ENCODE results near the gene VEPH1.
"Not testable (repeated sequence)": the region's sequence is repeated elsewhere in the genome, so short reads cannot be mapped to it uniquely, and the experiment has no call there.

Gene VEPH1

DNA sequence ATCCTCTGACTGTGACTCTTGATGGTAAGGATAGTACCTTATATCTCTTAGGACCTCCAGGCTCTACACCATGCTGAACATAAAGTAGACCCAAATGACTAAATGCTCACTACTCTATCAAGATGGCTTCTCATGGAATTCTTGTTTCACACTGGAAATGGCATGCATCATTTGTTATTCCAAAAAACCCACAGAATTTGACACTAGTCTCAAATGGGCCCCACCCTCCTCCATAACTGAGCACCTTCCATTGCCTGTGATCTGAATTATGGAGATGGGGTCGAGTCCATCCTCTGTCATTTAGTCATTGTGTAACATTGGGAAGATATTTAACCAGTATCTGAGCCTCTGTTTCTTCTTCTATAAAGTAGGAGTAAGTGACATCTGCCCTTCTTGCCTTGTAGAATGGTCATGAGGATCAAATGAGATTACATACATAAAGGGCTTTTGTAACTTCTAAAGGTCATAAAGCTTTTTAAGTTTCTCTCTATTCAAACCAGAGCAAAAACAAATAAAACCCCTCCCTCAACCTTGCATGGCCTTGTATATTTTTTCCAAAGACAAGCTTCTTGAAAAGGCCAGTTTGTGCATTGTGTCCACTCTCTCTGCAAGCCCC, 123.6 kb downstream of the VEPH1 start:
- no peak for DNase-seq

GRCh38 chr3:157376603-157377300, 126.5 kb downstream of the VEPH1 start:
- DNase-seq = no peak

- DNase-seq = no peak
Measured at GRCh38 chr3:157375342-157375986, 127.8 kb downstream of the VEPH1 start.

- DNase-seq = no peak
Measured at GRCh38 chr3:157374933-157375332, 128.3 kb downstream of the VEPH1 start.

DNA sequence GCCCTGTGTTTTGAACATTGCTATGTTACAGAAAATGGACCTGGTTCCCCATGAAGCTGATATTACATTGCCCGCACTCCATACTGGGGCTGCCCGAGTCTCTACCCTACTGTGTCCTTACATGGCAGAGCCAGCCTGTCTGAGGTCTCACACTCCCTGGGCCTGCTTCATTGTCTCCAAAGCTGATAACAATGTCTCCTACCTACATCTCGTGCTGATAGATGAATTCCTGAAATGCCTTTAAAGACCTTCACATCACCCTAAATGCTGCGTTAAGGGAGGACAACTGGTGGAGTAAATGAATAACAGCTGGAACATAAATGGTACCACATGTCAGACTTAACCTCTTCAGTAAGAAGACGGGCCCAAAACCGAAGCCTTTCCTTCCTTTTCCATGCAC, 129.4 kb downstream of the VEPH1 start:
- no peak for DNase-seq

GRCh38 chr3:157370867-157371266, 132.3 kb downstream of the VEPH1 start:
- no peak for DNase-seq

DNA sequence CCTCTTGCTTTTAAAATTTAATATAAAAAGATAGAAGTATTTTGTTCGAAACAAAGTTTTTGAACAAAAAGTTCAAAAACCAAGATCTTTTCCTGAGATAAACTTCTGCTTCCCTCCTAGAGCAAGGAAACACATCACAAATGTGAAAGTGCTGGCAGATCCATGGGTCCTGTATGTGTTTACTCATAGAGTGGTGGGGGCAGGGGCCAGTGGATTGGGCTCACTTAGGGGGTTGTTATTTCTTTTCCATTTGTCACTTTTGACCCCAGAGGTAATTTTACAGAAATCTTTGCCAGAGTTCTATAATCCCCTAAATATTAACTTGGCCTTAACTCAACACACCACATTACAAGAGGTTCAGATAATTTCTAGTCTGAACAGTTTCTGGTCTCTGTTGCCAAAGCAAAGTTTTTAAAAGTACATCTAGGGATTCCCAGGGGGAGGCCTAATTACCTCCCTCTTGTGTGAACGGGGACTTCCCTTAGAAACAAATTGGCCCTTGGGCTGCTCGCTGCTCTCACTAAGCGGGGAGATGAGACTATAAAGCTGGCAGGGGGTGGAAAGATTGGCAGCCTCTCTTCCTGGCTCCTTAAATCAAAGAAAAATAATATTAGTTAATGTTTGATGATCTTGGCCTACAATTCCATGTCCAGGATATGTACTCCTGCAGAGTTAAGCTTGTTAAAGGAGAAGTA, 133.3 kb downstream of the VEPH1 start:
- no peak for DNase-seq

- DNase-seq = no peak
Measured at GRCh38 chr3:157368171-157368570, 135.0 kb downstream of the VEPH1 start.

GRCh38 chr3:157363393-157363792, 139.8 kb downstream of the VEPH1 start:
- DNase-seq = no peak

DNA sequence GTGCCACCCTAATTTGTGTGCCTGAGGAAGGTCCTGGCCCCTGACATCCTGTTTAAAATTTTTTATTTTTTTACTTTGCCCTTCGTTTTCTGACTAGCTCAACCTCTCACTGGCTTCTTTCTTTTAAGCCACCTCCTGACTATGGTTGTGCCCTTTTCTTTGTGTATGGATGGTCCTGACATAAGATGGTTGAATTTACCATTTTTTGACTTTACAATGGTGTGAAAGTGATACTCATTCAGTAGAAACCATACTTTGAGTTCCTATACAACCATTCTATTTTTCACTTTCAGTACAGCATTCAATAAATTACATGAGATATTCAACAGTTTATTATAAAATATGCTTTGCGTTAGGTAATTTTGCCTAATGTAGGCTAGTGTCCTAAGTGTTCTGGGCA, 140.9 kb downstream of the VEPH1 start:
- DNase-seq = no peak

GRCh38 chr3:157360044-157360443, 143.2 kb downstream of the VEPH1 start:
- DNase-seq = no peak

DNA sequence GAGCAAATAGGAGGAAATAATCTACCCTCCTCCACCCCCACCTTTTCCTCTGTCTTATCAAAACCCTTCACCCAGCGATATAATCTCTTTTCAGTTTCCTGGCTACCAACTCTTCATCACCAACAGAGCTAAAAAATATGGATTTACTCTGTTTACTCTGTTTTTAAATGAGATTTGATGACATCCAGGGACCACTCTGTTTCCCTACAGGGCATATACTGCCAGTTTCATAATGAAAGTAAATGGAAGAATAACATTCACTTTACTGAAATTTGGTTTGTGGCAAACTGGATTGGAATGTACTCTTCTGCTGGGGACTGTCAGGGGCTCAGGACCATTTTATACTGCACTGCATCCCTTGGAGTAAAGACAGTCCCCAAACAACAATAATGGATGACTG, 146.7 kb downstream of the VEPH1 start:
- DNase-seq = no peak

- no peak for DNase-seq
Measured at GRCh38 chr3:157355276-157355675, 147.9 kb downstream of the VEPH1 start.

GRCh38 chr3:157354722-157355121, 148.5 kb downstream of the VEPH1 start:
- no peak for DNase-seq

DNA sequence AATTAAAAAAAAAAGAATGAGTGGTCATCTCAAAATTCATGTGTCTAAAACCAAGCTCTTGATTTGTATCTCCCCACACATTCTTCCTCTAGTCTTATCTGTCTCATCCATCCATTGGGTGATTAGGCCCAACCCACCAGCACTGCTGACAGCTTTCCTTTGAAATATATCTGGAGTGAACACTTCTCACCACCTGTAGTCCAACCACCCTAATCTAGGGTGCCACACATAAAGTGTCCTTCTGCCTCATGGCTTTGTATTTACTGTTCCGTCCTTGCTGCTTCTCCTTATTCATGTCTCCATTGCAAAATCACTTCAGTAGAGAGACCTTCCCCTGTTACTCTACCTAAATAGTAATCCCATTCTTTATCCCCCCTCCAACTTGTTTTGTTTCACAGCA, 149.0 kb downstream of the VEPH1 start:
- DNase-seq = no peak

- no peak for DNase-seq
Measured at GRCh38 chr3:157353652-157354051, 149.6 kb downstream of the VEPH1 start.

DNA sequence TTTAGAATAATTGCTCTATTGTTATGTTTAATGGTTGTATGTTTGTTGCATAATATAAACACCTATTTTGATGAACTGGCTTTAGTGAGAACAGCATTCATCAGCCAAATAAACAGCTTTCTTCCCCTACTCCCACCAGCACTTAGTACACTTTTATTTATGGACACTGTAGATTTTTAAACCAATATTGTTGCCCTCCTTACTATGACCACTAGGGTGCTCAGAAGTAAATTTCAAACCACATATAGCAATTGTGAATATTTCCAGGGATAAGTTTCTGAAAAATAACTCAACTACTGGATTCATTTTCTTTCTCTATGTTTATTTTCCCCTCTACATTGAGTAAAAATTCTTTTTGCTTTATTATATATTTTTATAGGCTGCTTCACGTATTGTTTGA, 151.2 kb downstream of the VEPH1 start:
- DNase-seq = no peak

DNA sequence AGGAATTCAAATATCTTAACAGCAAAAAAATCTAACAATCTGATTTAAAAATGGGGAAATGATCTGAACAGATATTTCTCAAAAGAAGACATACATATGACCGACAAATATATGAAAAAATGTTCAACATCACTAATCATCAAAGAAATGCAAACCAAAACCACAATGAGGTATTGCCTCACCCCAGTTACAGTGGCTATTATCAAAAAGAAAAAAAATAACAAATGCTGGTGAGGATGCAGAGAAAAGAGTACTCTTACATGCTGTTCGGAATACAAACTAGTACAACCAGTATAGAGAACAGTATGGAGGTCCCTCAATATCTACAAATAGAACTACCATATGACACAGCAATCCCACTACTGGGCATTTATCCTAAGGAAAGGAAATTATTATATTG, 152.6 kb downstream of the VEPH1 start:
- not testable (repeated sequence) for DNase-seq

GRCh38 chr3:157348304-157349075, 154.7 kb downstream of the VEPH1 start:
- DNase-seq = not testable (repeated sequence)

DNA sequence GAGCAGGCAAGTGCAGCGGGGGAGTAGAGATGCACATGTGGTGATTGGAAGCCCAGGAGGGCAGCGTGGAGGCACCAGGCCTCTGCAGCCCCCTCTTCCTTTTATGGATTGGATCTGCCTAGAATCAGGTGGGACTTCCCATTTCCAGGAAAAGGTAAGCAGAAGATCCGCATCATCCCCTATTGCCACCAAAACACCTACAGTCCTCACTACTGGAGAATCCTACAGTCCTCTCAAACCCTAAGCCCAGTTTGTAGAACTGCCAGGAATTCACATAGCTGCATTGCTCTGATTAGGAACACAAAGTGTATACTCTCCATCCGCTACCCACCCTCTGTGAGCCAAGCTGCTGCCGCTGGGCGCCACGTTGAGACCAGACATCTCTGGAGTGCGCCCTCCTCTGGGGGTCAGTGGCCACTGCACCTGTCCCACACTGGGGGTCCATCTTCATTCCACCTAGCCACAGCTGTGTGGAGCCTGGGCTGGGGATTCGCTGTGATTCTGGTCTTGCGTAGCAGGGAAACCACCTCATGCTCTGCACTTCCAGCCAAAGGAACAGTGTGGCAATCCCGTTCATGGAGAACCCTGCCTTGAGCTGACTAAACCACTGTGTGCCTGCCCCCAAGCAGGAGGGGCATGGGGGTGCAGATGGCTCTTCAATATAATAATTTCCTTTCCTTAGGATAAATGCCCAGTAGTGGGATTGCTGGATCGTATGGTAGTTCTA, 155.5 kb downstream of the VEPH1 start:
- DNase-seq = no peak

DNA sequence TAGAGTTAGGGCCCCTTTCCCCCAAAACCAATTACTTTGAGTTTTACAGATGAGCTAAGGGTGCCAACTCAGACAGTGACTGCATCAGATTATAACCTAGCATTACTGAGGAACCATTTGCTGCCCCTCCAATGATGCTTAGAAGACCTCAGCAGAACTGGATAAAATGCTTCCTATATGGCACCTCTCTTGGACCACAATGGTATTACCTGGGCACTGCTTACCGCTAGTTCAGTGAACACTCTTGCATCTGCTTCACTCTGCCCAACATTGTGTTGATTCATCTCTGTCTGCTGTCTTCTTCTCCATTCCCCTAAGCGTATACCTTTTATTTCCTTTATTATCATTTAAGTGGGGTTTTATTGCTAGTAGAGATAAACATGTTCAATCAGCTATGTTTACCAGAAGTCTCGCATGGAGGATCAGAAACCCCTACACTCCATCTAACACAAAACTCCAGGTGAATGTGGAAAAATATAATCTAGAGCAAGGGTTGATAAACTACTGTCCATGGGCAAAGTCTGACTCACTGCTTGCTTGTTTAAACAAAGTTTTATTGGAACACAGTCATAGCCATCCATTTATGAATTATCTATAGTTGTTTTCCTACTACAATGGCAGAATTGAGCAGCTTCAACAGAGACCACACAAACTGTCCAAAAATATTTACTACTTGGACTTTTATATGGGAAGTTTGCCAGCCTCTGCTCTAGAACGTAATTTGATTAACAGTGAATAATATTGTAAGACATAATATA, 166.8 kb downstream of the VEPH1 start:
- no peak for DNase-seq

Data from activated naive CD4-positive, alpha-beta T cell treated with Interleukin-2 at 50 U/mL for 16 hours (primary cell).